ENCODE measurements around the gene CYP26B1.
"Not testable (repeated sequence)": the region's sequence is repeated elsewhere in the genome, so short reads cannot be mapped to it uniquely, and the experiment has no call there.

Gene CYP26B1

DNA sequence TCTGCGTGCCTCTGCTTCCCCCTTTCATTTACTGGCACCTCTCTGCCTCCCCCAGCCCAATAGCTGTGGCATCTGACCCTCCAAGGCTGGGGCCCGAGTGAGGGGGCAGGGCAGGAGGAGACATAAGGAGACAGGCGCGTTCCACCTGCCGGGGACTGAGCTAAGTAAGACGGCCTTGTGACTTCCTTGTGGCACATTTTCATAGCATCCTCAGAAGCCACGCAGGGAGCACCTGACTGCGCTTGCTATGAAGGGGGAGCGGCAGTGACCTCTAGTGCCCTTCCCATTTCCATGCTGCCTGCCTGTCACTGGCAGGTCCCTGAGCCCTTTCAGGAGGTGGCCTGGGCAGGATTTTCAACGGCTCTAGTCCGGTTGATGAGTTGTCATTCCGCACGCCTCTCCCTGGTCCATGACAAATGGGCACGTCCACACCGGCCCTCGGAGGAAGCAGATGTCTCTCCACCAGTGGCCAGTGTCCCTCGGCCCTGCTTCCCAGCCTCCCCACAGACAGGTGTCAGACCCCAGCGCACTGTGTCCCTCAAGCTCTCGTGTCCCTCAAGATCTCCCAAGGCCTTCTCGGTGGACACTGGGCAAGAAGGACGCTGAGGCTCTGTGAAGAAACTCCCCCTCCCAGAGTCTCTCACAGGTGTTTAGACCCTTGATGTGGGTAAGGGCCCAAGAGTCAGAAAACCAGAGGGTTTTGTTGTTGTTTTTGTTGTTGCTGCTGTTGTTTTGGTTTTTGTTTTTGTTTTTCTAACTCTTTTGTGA is 42.7 kb downstream of the CYP26B1 start:
- DNase-seq: no peak

DNA sequence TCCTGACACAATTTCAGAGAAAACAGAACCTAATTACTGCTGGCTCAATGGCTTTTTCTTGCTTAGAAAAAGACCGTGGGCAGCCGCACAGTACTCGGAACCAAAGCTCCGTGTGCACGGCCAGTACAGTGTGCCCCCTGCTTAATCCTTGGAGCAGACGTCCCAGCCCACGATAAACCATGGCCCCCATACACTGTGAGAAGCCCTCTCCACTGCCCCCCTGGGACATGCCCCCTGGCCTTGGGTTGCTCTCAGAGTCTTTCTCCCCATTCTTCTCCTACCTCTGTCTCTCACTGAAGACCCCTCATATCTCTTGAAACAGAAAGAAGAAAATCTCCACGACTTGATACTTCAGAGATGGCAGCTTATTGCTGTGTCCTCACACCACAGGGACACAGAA is 44.0 kb downstream of the CYP26B1 start:
- no peak for DNase-seq

DNA sequence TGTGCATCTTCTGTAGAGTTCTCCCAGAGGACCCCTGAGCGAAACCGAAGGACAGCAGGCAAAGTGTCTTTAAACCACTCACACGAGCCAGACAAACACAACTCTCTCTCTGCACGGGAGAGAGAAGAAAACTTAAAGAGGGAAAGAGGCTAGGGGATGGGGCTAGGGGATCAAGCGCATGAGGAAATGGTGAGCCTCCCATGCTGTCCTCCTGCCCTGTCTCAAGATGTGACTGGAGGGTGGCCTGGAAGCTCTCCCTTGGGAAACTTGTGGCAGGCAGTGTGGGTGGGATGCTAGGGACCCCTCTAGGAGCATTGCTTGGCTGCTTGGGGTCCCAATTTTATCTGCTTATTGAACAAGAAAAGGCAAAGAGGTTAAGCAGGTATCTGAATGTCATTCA is 44.5 kb downstream of the CYP26B1 start:
- no peak for DNase-seq

DNA sequence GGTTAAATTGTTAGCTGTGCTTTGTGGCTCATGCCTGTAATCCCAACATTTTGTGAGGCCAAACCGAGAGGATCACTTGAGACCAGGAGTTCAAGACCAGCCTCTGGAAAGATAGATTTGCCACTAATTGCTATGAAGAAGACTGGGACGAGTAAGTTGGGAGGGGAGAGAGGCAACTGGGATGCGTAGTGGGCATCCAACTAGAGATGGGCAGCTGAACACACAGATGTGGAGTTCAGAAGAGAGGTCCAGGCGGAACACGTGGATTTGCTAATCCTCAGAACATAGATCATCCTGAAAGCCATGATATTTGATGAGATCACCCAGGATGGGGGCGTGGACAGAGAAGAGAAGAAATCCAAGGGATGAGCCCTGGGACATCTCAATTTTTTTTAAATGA is 48.7 kb downstream of the CYP26B1 start:
- no peak for DNase-seq

DNA sequence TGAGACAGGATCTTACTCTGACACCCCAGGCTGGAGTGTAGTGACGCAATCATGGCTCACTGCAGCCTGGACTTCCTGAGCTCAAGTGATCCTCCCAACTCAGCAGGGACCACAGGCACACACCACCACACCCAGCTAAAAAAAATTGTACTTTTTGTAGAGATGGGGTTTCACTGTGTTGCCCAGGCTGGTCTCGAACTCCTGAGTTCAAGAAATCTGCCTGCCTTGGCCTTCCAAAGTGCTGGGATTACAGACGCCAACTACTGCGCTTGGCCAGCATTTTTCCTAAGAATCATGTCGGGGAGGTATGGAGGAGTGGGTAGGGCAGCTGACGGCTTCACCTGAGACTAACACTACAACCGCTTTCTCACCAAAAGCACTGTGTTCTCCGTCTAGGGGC is 50.4 kb downstream of the CYP26B1 start:
- DNase-seq: no peak

DNA sequence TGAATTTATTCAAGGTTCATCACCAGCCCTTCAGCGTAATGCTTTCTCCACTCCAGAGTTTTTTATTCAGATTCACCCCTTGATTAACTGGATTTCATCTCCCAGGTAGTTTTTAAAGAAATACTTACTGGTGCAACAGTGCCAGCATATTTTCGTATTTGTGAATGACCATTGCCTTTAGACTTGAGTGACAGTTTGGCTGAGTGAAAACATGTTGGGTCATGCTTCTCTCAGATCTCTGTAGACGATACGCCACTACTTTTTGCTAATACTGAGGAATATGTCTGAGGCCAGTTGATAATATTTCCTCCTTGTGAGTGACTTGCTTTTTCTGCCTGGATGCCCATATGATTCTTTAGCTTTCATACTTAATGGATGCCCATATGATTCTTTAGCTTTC is 51.5 kb downstream of the CYP26B1 start:
- no peak for DNase-seq

DNA sequence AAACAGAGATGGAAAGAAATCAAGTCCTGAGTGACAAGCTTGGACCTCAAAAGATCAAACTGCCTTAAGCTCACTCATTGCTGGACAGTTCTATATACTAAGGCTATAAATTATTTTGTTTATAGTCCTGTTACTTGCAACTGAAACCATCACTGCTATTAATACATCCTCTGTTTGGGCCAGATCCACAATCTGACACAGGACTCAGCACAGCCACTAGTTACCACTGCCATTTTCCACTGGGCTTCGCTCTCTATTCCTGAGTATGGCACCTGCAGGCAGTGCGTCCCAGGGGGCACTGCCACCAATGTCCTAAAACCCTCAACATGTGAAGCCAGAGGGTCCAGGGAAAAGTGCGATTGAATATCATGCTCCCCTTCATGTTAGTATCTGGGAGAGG is 52.3 kb downstream of the CYP26B1 start:
- DNase-seq: no peak

DNA sequence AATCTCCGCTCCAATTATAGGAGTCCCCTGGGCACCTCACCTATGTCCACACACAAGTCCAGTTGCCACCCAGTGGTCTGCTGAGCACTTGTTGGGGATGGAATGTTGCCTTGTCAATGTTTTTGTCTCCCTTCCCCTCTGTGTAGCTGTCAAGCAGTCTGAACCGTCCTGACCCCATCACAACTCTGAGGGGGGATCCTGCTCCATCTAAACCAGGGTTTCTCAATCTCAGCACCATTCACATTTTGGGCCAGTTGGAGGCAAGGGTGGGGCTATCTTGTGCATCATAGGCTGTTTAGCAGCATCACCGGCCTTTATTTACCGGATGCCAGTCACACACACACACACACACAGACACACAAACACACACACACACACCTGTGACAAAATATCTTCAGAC is 53.0 kb downstream of the CYP26B1 start:
- DNase-seq: no peak

DNA sequence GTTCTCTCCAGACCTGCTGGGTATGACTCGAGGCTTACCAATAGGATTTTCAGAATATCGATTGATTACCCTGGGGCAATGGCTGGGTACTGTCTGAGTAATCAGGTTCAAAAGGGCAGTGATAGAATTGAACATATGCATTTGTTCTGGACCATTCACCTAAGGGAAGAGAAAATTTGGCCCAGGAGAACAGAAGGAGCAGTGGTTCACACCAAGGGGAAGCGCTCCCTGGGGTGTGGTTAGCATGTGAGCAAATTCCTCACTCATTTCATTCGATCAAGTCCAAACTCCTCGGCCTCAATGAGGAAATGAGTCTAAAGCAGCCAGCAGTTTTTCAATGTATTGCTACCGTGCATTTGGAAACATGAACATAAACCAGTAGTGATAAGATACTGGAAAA is 55.6 kb downstream of the CYP26B1 start:
- no peak for DNase-seq

DNA sequence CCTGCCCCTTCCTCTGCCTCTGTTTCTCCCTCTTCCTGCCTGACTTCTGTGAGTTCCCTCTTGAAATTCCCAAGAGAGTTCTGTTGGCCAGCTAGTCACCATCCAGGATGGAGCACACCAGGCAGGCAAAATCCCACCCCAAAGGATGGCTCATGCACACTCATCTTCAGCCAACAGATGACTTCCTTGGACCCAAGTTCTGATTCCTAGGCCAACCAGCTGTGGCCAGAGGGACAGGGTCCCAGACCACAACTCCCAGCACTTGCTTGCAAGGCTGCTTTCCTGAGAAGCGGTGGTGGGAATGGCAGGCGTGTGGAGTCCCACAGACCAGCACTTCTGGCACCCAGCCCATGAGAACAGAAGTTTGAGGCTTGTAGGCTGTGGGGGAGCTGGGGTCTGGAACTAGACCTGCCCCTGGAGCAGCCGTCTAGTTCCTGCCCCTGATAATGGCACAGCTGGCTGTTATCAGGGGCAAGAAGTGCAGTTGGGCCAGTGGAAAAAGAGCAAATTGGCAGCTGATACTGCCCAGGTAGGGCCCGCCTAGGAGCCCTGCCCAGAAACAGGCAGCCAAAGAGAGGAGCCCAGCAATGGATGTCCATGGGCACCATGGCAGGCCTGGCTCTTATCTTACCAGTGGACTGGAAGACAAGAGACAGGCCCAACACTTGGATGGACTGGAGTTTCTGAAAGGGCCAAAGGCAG is 56.7 kb downstream of the CYP26B1 start:
- DNase-seq: no peak

DNA sequence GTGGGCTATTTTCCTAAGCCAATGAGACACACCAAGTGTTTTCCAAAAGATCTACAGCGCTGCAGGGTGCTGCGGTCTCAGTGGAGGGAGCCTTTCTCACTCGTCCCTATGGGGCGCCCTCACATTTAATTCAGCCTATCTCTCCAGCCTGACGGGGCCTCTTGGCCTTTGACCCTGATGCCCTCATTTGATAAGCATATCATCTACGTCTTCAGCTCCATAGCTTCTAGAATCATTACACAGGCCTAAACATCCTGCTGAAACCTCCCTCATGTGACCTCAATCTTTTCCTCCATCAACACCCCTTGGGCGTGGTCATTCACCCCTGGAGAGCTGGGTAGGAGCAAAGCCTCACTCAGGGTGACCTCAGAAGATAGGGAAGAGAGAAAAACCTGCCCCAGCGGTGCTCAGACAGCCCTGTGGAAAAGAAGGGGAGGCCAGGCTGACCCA is 57.4 kb downstream of the CYP26B1 start:
- no peak for DNase-seq

DNA sequence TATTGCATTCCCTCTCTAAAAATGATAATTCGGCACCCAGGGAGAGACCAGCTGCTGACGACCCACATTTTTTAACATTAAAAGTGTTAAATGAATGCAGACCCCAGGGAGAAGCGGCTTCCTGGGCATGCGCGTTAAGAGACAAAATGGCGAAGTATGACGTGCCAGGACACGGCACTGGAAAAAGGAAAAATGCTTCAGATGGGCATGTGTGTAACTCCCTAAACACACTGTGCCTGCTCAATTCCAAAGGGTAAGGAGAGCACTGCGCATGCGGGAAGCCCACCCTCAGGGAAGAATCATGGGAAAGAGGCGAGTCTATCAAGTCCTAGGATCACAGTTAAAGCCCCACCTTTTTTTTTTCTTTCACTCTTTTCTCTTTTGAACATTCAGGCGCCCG is 58.1 kb downstream of the CYP26B1 start:
- no peak for DNase-seq

DNA sequence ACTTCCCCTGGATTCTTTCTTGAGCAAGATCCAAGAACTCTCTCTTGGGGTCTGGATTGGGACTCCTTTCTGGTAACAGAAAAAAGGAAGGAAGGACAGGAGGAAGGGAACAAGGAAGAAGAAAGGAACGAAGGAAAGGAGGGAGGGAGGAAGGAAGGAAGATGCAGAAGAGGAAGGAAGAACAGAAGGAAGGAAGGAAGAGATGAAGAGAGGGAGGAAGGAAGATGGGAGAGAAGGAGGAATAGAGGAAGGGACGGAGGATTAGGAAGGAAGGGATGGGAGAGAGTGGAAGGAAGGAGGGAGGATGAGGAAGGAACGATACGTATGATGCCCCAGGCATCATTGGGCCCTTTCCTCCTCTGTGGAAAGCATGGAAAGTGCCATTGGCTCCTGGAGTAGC is 58.6 kb downstream of the CYP26B1 start:
- no peak for DNase-seq

DNA sequence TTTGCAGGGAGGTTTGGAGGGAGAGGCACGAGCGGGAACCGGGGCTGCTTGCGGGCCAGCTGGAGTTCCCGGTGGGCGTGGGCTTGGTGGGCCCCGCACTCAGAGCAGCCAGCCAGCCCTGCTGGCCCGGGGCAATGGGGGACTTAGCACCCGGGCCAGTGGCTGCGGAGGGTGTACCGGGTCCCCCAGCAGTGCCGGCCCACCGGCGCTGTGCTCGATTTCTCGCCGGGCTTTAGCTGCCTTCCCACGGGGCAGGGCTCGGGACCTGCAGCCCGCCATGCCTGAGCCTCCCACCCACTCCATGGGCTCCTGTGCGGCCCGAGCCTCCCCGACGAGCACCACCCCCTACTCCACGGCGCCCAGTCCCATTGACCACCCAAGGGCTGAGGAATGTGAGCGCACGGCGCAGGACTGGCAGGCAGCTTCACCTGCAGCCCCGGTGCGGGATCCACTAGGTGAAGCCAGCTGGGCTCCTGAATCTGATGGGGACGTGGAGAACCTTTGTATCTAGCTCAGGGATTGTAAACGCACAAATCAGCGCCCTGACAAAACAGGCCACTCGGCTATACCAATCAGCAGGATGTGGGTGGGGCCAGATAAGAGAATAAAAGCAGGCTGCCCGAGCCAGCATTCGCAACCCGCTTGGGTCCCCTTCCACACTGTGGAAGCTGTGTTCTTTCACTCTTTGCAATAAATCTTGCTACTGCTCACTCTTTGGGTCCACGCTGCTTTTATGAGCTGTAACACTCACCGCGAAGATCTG is 60.6 kb downstream of the CYP26B1 start:
- not testable (repeated sequence) for DNase-seq

DNA sequence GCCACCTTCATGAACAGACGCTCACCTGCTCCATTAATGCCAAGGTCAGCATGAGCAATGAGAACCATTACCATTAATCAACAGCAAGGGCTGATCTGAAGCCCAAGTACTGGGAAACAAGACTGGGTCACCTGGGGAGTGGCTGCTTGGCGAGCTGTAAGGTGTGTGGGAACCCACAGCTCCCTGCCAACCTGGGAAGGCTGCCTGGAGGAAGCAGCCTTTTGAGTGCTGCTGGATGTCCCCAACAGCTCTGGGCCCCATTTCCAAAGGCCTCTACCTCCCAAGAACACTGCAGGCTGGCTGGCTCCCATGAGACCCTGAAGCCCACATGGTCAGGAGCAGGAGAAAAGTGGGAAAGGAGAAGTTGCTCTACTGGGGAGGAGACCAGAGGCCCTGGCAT is 62.1 kb downstream of the CYP26B1 start:
- no peak for DNase-seq

DNA sequence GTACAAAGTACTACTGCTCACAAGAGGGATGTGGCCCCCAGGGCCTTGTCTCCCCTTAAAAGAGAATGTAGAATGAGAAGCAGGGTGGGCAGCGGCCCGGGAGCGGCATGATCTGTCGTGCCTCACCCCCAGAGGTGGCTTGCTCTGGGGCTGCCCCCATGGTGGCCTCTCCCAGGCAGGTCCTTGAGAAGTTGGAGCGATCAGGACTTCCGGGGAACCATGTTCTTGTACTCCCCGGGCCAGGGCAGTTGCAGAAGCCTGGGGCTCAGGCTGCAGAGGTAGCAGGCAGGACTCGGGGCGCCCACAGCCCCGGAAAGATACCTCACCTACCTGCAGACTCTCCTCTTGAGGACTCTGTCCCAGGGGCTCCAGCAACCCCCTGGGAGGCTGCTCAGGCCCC is 62.6 kb downstream of the CYP26B1 start:
- DNase-seq: no peak

DNA sequence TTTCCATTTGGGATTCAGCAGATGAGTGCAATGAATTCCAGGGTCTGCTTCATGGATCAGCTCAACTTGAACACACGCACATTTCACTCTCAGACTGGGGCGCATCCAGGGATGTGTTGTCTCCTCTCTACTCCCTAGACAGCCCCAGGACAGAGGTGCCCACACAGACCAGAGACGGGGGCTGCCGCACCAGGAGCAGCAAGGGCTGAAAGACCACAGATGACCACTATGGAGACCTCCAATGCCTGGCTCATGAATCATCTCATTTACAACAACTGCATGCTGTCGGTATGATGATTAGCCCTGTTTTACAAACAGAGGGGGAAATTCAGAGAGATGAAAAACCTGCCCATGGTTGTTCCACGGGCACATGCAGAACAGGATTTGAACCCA is 63.1 kb downstream of the CYP26B1 start:
- no peak for DNase-seq

DNA sequence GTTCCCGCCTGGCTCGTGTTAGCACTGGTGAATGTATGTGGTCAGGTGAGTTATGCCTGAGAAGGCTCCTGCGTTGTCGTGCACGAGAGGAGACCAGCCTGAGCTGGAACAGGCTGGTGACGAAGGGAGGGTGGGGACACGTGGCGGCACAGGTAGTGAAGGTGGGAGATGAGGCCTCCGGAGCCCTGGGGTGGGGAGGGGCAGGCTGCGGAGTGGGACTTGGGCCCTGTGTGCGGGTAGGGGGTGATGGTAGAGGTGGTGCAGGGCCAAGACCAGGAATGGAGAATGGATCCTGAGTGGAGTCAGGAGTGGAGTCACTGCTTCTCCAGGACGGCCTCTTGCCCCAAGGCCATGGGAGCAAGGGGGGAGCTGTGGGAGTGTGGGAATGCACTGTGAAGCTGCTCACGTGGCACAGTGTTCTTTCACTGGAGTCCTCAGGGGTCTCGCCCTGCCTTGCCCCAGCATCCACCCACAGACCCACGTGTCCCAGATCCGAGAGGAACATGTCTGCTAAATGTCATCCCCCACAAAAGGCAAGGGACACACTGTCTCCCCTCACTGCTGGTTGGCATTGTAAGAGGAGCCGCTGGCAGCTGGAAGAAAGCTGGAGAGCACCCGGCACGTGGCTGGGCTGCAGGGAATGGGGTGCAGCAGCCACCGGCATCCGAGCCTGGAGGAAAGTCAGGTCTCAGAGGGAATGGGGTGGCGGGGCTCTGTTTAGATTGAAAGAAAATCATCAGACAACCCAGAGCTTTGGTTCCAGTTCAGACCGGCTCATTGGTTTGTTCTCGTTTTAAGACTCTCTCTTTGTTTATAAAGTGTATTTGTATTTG is 63.7 kb downstream of the CYP26B1 start:
- DNase-seq: no peak

DNA sequence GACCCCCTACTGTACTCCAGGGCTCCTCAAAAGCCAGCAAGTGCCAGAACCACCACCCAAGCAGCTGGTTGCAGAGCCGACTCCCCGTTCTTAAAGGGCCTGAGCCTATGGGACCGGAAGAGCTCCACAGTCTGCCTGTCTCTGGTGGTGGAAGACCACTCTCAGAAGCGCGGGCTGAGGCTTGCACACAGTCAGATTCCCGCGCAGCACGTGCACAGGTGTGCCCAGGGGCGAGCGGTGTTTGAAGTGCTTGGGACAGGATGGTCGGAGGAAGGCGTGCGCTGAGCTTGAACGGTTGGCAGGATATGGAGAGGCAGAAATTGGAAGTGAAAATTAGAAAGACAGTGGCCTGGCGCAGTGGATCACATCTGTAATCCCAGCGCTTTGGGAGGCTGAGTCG is 64.8 kb downstream of the CYP26B1 start:
- DNase-seq: no peak

DNA sequence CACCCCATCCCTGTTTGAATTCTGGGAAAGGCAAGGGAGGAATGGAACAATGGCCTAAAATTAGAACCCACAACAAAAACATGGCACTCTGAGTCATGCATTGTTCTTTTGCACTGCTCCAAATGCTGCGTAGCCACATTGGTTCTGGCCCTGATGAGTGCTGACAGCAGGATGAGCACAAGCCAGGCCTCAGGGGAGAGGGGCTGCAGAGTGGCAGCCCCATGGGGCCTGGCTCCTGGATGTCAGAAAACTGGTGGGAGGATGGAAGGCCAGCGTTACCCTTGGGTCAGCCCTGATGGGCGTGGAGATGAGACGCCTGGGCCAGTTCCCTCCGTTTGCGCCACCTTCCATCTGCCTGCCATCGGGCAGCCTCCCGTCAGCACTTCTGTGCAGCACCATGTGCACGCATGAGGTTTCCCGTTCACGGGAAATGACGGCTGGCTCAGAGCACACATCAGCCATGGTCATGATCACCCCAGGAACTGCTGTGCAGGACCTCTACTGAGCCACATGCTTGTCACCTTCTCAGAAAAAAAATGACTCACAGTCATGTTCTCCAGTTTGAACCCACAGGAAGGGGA is 65.6 kb downstream of the CYP26B1 start:
- no peak for DNase-seq

DNA sequence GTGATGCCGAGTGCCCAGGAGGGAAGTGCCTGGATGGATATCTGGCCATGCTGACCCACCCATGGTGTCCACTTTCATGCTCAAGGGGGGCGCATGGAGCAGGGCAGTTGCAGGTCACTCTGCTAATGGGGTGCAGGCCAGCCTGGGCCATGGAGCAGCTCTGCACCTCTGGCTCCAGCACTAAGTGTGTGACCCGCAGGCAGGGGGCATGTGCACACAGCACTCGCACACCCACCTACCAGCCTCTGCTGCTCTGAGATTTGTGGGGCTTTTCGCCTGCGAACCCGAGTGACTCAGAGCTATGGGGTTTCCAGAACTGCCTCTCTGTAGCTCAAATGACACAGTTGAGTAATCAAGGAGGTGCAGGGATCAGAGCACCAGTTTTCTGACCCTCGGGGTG is 66.2 kb downstream of the CYP26B1 start:
- DNase-seq: no peak

DNA sequence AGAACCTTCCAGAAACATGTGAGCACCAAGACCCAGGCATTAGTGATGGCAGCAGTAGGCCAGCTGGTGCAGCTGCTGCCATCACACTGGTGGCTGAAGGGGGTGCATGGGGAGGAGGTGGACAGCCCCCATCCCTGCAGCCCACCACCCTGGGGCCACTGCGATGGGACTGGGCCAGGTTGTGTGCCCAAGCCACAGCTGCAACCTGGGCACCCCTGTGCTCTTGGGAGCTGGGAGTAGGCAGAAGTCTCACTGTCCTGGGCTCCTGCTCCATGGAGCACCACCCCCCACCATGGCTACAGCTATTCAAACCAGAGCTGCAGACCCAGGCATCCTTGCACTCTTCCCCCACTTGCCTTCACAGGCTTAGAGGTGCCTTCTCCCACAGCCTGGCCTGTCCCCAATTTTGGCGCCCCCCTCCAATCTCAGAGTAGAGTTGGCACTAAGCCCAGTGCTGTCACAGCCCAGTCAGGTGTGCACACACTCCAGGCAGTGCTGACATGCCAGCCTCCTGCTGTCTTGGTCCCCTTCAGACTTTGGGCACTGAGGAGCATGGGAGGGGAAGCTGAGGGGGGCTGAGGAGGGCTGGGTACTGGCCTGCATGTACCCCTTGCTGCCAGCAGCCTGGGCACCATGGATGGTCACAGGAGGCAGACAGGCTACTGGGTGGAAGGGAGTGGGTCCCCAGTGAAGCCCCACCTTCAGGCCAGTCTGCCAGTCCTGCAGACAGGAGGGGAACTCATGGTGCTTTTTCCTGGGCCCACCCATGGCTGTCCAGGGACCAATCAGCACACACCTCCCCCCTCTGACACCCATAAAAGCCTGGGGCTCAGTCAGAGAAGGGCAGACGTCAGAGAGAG is 67.1 kb downstream of the CYP26B1 start:
- DNase-seq: no peak
